Colon (tissue), 2 donors: ENCODE data around the gene DNAJC5.

ENCODE experiments used
- FAIRE-seq: peaks from 2 replicates; lab custom pipeline; 2012; peaks lifted over from hg19 to GRCh38; lab: Jason Lieb, UNC
- donor health status: control.
- donor health status: control.

DNAJC5 gene

DNA sequence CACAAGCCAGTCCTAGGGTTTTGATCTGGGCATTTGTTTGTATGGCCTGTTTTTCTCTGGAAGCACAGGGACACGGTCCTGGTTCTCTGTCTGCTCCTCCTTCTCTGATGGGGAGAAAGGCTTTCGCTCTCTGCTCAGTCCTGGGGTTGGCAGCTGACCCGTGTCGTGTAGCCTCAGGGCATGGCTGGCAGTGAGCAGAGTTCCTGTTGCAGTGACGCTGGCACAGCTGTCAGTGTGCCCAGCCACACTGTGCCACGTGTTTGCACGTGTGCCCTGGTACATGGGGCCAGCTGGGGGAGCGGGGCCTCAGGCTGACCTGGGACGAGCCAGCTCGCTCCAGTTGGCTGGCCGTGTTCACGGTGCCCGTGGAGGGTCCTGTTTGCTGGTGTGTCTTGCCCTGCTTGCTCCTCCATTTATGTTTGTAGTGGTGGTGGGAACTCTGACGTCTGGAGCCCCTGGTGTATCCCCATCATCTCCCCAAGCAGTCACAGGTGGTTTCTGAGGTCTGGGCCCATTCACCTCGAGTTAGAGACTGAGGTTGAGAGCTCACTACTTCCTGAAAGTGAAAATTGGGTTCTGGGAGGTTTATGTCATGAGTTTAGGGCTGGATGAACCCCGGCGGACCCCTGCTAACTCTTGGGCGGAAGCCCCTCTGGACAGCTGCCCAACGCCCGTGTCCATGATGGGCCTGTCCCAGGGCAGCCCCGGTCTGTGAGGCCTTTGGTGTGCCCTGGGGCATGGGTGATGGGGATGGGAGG lies 10.2 kb upstream of the DNAJC5 start:
- no peak for FAIRE-seq

DNA sequence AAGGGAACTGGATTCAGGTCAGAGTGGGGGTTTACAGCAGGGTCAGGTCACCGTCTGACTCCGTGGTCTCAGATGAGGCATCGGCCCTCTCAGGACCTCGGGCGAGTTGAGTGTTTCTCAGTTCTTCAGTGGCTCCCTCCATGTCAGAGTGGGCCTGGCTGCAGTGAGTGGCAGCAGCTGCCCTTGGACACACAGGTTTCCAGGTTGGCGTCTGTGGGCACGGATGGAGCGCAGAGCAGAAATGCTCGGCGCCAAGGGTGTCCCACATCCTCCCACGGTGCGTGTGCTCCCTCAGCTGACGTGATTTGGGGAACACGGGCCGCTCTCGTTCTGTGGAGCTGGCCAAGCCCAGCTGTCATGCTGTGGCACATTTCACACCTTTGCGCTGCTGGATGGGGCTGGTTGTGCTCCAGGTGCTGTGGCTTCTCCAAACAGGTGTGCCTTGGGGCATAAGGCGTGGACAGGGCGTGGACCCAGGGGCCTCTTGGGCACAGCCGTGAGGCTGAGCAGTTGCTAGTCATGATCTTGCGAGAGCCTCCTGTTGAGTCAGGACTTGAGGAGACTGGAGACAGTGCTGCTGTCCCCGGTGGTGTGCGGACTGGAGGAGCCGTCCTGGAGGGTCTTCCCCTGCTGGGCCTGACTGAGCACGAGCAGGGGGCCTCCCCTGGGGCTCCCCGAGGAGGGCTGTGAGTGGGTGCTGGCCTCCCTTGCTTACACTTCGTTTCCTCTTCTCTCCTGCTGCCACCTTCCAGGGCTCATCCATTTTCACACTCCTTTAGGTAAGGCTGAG lies 9.5 kb upstream of the DNAJC5 start:
- FAIRE-seq, result no peak

DNA sequence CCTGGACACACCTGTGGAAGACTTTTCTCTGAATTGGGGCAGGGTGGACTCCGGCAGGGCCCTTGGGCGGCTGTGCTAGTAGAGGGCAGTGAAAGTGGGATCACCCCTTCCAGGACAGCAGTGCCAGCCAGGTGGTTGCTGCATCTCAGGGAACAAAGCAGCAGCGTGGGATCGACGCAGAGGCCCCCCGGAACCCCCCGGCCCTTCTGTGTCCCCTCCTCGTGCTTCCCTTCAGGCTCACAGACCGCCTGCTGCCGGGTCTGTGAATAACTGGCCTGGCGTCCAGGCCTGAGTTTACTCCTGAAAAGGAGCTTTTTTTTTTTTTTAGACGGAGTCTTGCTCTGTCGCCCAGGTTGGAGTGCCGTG lies 8.9 kb upstream of the DNAJC5 start:
- FAIRE-seq, result no peak

DNA sequence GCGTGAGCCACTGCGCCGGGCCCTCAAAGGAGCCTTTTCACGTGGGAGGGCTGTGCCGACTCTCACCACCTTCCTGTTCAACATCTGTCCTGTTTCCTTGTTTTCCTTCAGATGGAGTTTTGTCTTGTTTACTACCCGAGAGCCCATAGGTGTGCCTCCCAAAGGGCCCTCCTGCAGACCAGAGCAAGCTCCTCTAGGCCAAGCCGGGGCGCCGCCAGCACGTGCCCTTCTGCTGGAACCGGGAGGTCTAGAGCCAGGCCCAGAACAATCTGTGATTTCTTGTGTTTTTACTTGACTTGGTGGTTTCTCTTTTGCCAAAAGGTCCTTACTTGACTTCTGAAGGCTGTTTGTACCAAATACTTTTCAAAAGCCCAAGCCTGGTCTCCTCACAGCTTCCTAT lies 8.0 kb upstream of the DNAJC5 start:
- no peak for FAIRE-seq

- no peak for FAIRE-seq
Observed at GRCh38 chr20:63889241-63890200, 5.4 kb upstream of the DNAJC5 start.

DNA sequence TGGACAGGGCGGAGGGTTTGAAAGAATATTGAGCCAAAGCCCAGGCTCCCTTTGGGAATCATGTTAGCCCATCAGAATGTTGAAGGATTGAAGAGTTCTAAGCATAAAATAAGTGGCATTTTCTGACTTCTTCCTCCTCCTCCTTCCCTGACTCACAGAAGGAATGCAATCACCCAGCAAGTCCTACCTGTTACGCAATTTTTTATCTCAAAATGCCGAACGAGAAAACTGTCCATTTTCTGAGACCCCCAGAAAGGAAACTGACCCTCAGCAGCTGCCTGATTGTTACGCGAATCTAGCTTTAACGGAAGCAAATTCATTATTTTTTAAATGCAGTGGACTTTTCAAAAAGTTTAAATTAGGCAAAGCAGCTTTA lies 4.7 kb upstream of the DNAJC5 start:
- FAIRE-seq, result no peak

- FAIRE-seq, result no peak
Observed at GRCh38 chr20:63890616-63891015, 4.3 kb upstream of the DNAJC5 start.

- FAIRE-seq, result no peak
Observed at GRCh38 chr20:63891061-63892002, 3.6 kb upstream of the DNAJC5 start.

- no peak for FAIRE-seq
Observed at GRCh38 chr20:63892402-63892801, 2.5 kb upstream of the DNAJC5 start.

DNA sequence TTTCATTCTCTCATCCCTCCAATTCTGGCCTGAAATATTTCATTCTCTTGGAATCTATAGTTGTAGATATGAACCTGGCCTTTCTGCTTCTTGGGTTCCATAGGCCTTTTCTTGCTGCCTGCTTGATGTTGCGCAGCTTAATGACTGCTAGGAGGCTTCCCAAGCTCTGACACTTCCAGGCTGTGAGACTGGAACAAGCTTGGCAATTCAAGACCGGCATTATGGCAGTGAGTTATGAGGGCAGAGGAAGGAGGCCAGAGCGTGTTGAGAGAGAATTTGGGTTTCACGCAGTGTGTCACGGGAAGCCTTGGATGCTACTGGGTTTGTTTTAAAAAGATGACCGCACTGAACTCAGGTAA lies 948 bp upstream of the DNAJC5 start:
- FAIRE-seq, result no peak

- FAIRE-seq, result no peak
Observed at GRCh38 chr20:63895202-63895951, 451 bp downstream of the DNAJC5 start.

DNA sequence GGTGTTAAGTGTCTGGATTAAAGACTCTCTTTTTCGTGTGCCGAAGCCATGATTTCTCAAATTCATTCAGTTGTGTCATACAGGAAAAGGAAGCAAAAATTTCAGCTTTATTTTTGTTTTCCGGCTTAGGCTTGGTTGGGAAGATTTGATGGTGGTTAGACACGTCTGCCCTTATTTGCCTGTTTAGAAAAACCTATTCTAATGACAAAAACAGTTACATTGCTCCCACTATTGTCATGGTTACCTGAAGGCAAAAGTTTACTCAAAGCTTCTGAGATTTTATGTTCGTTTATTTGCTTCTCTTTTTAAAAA lies 982 bp downstream of the DNAJC5 start:
- no peak for FAIRE-seq

- no peak for FAIRE-seq
Observed at GRCh38 chr20:63896264-63897105, 1.6 kb downstream of the DNAJC5 start.

- FAIRE-seq, result no peak
Observed at GRCh38 chr20:63897978-63898561, 3.1 kb downstream of the DNAJC5 start.

- FAIRE-seq, result no peak
Observed at GRCh38 chr20:63898882-63899558, 4.1 kb downstream of the DNAJC5 start.

DNA sequence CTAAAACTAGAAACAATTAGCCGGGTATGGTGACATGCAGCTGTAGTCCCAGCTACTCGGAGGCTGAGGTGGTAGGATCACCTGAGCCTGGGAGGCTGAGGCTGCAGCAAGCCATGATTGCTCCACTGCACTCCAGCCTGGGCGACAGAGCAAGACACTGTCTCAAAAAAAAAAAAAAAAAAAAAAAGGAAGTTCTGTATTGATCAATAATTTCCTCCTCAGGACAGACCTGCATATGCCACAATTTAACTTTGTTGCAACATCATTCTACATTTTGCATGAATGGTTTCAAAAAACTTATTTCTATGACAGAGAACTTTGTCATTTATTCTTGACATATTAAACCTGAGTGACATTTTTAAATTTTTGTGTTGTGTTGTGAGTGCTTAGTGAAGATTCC lies 5.5 kb downstream of the DNAJC5 start:
- FAIRE-seq, result no peak

- no peak for FAIRE-seq
Observed at GRCh38 chr20:63903796-63904561, 9.1 kb downstream of the DNAJC5 start.

DNA sequence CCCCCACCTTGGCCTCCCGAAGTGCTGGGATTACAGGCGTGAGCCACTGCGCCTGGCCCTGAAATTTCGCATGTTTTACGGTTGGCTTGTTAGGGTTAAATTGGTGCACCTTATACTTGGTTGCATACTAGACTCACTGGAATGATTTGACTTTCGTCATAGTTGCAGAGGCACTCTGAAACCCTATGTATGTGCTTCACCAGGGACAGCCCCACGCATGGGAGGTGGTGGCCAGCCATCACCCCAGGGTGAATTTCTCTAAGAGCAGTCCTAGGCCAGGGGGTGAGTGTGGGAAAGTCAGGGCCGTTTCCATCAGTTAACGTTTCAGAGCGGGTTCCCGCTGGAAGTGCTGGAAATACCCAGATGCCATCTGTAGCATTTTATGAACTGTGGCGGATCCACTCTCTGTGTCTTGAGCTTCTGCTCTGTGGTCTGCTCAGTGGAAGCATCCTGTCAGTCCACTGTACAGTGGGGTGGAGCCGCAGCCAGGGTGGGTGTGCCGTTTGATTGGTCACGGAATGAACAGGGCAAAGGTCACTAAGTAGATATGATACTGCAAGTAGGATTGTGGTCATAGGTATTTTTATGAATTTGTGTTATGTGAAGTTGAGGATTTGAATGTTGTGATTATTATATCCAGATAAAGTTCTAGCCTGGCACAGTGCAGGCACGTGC lies 13.2 kb downstream of the DNAJC5 start:
- FAIRE-seq, result no peak
